Hematopoietic multipotent progenitor cell treated with erythropoietin and hydrocortisone succinate and interleukin-3 and kit ligand, for 15 days (in vitro differentiated cells): ENCODE data around the gene CENPF.

Experiments used
- DNase-seq: peaks from one replicate; pipeline ENCODE4 v3.0.0-alpha.2; 2015; ENCODE audit warnings: low spot score

CENPF gene

DNA sequence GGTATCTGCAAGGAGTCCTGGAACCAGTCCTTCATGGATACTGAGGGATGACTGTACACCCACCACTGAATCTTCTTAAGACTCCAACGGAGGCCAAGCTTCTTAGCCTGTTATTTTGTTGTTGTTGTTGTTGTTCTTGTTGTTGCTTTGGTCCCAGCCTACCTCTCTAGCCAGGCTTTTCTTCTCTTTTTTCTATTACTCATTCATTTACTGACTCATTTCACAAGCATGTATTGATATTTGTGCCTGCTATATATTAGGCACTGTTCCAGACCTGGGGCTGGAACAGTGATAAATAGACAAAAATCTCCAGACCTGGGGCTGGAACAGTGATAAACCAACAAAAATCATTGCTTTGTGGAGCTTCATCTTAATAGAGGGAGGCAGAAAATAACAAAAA lies 20.4 kb downstream of the CENPF start:
- DNase-seq = no peak

DNA sequence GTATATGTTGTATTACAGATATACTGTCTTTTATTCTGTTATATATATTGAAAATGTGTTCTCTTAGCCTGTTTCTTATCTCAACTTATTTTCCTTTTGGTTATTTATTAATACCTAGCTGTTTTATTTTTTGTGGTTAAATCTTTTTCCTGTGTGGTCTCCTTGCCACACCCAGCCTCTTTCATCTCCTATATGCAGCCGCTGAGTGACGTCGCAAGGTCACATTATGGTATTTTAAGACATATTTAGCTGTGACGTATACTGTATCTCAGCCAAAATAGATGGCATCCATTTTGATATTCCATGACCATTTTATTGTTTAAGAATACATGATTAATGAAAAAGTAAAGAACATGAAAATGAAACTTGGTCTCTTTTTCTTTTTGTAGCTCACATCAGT lies 29.1 kb downstream of the CENPF start:
- DNase-seq = no peak

DNA sequence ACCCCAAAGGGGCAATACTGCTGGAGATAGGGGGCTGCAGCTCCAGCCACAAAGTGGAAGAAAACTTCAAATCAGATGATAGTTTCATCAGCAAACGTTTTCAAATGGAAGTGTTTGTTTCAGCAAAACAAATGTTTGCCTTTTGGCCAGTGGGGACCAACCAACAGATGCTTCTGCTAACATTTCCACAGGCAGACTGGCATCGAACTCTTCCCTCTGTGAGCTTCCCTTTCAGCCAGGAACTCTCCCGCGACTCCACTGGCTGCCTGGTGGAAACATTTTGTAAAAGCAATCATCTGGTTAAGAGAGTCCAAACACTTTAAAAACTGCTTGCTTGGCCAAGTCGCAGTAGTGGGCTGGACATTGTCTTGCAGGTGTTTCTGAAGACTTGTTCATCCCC lies 30.7 kb downstream of the CENPF start:
- no peak for DNase-seq

DNA sequence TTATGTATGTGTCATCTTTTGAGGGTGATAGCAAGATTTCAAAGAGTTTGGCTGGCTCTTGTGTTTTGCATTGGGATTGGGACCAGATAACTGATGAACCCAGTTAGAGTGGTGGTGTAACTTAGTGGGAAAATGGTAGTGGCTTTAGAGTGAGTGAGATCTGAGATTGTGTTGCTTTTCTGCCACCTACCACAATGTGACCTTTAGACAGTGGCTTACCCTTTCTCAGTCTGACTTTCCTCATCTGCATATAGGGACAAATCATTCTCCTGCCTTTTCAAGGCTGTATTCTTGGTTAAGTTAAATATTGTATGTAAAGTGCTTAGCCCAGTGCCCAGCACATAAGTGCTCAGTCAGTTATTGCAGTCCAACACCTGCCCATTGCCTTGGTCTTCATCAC lies 31.3 kb downstream of the CENPF start:
- no peak for DNase-seq

DNA sequence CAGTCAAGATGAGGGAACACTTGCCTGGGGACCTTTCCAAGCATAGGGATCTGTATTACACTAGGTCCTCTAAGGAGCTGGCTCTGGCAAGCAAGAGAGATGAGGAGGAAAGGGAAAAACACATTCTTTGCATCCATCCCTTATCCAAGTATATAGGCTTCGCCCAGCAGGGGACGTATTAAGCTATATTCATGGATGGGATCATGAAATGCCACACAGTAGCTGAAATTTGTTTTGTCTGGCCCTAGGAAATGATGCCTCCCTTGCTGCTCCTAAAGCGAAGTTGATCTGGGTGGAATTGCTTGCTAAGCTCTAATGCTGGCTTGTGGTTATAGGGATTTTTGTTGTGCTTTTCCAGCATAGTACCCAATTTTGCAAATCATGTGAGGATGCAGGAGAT lies 32.1 kb downstream of the CENPF start:
- no peak for DNase-seq

DNA sequence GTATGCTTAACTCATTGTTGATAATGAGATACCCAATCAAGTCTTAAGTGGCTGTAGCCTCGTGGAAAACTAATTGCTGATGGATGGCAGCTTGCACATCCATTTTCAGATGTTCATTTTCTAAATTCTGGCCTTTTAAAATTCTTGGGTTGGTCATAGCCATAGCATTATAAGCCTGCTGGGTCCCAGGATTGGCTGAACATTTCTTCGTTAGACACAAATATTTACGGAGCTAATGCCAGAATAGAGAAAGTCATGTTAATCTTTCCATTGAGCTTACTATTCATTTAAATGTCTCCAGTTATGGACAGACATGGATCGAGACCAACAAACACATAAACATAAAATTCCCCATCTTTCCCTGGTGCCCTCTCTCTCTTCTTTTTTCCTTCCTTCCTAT lies 32.5 kb downstream of the CENPF start:
- DNase-seq = no peak

DNA sequence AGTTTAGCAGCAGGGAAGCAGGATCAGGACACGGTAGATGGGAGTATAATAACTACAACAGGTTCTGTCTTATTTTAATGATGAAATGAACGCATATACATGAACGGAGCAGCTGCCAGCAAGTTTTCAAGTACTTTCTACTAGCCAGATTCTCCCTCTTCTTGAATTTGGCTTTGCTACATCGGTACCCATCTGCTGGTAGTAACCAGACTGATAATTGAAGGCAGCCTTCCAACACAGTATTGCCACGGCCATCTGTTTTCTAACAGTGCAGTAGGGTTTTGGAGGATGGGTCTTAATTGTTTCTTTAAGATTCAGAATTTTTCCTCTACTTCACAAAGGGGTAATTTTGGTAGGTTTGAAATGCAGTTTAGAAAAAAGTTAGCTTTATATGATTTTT lies 33.4 kb downstream of the CENPF start:
- no peak for DNase-seq

DNA sequence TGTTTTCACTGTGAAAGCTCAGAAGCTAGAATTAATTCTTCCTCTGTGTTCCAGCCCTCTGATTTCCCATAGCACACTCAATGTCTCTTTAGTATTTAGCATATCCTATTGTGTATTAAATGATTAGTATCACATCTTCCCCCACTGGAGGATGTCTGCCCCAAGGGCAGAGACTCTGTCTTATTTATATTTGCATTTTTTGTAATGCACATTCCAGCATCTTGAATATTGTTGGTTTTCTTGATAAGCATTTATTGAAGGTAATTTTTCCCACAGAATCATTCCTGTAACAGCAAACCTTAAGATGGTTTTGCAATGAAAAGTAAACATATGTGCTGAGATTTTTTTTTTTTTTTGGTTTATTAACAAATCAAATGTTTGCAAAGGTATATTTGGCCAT lies 34.1 kb downstream of the CENPF start:
- no peak for DNase-seq

DNA sequence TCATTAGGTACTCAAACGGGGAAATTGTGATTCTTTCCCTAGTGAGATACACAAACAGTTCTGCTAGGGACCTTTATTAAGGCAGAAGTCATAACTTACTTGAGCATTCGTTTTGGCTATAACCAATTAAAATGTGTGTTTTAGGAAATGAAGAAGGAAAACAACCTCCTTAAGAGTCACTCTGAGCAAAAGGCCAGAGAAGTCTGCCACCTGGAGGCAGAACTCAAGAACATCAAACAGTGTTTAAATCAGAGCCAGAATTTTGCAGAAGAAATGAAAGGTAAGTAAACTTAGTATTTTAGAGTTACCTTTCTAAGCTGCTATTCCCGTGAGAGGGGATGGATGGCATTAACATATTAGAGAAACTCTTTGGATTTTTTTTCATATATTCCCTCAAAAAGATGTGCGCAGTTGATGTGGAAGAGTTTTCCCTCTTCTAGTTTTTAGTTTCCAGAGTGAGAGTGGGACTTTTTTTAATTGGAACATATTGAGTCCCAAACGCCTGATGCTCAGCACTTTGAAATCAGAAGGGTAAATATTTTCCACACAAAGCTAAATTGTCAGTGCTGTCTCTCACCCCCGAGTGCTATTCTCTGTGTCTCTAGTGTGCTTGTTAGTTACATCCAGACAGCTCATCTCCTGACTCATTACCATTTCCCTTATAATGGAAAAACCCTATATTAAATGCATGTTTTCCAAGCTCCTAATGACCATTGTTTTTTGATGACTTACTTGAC lies 34.9 kb downstream of the CENPF start:
- peak; percentile 24 for DNase-seq

DNA sequence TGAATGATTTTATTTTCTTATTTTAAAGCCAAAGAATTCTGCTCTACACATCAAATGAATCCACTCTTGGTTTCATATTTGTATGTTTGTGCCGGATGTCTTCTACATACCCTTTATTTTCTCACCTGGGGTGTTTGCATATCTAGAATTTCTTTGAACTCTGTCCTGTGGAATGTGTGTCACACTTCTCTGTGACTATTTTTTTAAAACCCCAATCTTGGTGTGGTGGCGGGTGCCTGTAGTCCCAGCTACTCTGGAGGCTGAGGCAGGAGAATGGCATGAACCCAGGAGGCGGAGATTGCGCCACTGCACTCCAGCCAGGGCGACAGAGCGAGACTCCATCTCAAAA lies 35.4 kb downstream of the CENPF start:
- DNase-seq = no peak

DNA sequence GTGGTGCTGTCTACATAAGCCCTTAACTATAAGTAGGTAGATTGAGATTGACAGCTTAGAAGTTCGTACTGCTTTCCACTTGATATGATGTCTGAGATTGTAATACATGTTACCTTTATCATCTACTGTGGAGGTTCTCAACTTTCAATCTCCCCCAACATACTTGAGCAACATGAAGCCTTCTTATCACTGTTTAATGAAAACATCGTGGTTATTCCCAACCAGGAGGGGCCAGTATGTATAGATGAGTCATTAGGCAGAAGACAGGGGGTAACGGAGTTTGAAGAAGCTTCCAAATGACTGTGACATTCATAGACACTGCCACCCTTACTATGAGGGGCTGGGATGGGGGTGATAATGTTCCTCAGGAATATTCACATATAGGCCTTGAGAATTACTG lies 36.0 kb downstream of the CENPF start:
- no peak for DNase-seq

DNA sequence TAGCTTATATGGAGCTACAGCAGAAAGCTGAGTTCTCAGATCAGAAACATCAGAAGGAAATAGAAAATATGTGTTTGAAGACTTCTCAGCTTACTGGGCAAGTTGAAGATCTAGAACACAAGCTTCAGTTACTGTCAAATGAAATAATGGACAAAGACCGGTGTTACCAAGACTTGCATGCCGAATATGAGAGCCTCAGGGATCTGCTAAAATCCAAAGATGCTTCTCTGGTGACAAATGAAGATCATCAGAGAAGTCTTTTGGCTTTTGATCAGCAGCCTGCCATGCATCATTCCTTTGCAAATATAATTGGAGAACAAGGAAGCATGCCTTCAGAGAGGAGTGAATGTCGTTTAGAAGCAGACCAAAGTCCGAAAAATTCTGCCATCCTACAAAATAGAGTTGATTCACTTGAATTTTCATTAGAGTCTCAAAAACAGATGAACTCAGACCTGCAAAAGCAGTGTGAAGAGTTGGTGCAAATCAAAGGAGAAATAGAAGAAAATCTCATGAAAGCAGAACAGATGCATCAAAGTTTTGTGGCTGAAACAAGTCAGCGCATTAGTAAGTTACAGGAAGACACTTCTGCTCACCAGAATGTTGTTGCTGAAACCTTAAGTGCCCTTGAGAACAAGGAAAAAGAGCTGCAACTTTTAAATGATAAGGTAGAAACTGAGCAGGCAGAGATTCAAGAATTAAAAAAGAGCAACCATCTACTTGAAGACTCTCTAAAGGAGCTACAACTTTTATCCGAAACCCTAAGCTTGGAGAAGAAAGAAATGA lies 37.6 kb downstream of the CENPF start:
- DNase-seq = no peak

DNA sequence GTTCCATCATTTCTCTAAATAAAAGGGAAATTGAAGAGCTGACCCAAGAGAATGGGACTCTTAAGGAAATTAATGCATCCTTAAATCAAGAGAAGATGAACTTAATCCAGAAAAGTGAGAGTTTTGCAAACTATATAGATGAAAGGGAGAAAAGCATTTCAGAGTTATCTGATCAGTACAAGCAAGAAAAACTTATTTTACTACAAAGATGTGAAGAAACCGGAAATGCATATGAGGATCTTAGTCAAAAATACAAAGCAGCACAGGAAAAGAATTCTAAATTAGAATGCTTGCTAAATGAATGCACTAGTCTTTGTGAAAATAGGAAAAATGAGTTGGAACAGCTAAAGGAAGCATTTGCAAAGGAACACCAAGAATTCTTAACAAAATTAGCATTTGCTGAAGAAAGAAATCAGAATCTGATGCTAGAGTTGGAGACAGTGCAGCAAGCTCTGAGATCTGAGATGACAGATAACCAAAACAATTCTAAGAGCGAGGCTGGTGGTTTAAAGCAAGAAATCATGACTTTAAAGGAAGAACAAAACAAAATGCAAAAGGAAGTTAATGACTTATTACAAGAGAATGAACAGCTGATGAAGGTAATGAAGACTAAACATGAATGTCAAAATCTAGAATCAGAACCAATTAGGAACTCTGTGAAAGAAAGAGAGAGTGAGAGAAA lies 38.4 kb downstream of the CENPF start:
- no peak for DNase-seq

DNA sequence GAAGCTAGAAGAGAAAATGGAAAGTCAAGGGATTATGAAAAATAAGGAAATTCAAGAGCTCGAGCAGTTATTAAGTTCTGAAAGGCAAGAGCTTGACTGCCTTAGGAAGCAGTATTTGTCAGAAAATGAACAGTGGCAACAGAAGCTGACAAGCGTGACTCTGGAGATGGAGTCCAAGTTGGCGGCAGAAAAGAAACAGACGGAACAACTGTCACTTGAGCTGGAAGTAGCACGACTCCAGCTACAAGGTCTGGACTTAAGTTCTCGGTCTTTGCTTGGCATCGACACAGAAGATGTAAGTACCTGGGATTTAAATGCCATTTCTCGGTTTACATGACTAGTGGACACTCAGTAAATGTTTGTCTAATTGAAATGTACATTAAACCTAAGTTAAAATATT lies 40.0 kb downstream of the CENPF start:
- no peak for DNase-seq

DNA sequence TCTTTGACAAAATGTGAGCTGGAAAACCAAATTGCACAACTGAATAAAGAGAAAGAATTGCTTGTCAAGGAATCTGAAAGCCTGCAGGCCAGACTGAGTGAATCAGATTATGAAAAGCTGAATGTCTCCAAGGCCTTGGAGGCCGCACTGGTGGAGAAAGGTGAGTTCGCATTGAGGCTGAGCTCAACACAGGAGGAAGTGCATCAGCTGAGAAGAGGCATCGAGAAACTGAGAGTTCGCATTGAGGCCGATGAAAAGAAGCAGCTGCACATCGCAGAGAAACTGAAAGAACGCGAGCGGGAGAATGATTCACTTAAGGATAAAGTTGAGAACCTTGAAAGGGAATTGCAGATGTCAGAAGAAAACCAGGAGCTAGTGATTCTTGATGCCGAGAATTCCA lies 42.7 kb downstream of the CENPF start:
- DNase-seq = no peak

DNA sequence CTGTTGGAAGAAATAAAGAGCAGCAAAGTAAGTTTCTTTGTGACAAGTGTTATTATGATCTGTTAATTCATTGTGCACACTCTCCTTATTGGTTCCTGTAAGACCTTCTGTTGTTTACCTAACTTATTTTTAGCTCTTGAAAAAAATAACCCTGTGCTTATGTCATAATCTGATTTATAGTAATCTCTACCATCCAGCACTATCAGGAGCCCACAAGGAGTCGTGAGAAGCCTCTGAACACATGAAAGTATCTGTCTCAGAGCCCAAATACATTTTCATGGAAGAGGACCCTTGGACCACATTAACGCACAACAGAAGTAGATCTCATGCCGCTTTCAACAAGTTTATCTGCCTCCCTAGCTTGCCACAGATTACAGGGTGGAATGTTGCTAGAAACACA lies 45.8 kb downstream of the CENPF start:
- no peak for DNase-seq

DNA sequence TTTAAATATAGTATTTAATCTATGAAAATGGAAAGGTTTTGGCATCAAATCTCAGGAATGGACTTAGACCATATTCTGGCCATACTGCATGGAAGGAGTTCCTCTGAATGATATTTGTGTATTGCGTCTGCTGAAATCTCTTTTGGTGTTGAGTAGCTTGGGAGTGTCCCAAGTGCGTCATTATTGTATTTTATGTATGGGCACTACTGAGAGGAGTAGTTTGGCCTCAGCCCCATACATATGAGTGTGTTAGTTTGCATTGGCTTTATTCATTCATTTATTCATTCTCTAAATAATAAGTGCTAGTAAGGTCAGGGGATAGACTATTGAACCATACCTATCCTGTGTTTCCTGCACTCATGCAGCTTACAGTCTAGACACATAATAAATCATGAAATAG lies 46.6 kb downstream of the CENPF start:
- DNase-seq = no peak

DNA sequence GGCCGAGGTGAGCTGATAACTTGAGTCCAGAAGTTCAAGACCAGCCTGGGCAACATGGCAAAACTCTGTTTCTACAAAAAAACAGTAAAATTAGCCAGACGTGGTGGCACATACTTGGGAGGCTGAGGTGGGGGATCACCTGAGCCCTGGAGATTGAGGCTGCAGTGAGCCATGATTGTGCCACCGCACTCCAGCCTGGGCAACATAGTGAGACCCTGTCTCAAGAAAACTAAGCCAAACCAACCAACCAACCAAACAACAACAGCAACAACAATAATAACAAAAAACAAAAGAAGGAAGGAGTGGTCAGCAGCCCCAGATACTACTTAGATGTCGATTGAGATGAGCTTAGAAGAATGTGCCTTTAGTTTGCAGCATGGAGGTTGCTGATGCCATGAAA lies 47.7 kb downstream of the CENPF start:
- DNase-seq = no peak

DNA sequence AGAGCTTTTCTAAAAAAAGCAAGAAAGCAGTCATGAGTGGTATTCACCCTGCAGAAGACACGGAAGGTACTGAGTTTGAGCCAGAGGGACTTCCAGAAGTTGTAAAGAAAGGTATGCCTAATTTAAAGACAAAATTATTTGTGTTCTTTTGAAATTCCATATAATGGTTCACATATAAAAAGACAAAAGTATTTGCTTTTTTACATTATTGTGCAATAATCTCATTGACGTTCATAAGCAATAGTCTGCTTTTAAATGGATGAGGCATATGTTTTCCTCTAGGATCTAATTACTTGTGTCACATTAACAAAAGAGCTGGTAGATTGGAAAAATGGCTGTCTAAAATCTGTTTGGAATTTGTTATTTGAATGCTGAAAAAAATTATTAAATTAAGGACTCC lies 54.3 kb downstream of the CENPF start:
- no peak for DNase-seq

DNA sequence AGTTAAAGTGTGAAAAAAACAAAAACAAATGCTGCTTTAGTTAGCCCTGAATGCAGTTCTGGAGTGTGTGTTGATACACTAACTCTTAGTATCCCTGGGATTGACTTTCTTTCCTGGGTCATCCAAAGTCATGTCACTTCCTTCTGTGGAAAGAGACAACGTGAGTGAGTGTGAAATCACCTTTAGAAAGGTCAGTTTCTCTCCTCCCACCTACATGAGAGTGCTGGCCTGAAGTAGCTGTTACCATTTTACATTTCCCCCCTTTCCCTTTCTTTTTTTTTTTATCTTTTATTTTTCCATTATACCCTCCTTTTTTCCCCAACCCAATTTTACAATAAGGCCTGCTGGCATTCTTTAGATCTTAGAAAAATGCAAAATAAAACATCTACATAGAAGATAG lies 55.2 kb downstream of the CENPF start:
- no peak for DNase-seq

DNA sequence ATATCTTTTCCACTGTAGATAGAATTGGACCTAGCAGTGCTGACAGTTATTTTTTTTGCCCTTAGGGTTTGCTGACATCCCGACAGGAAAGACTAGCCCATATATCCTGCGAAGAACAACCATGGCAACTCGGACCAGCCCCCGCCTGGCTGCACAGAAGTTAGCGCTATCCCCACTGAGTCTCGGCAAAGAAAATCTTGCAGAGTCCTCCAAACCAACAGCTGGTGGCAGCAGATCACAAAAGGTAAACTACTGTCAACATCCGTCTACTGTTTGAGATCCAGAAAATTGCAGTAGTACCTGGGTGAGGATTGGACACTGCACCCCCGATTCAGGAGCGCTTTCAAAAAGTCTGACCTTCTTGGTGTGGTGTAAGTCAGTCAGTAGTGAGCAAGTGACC lies 55.8 kb downstream of the CENPF start:
- no peak for DNase-seq

DNA sequence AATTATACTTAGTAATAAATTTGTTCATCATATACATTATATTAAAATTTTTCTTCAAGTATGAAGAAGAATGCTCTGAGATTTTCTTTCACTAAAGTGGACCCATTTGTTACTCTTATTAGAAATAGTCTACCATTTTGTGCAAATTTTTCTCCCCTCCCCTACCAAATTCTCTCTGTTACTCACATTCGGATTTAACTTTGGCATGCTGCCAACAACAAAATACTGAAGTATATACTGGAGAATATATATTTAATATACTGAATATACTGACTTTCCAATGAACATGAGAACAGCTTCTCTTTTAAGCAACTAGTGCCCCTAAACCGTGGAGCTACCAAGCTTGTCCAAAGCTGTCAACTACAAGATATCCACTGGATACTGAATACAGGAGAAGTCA lies 57.2 kb downstream of the CENPF start:
- peak; percentile 7 for DNase-seq

DNA sequence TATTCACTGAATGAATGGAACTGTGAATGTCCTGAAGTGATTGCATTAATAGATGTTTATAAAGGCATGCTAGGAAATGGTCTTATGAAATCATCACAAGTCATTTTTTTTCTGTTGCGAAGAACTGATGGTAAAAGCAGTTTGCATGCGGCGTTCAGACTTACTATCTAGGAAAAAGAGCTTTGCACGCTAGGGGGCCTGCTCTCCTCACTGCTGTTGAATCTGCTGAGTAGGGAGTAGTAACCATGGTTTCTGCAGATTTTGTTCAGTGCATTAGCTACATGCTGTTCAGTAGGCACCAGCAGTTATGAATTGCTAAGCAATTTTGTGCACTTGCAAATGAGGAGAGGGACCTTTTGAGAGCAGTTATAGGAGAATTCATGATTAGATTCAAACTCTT lies 57.9 kb downstream of the CENPF start:
- no peak for DNase-seq
